Right ventricle myocardium inferior (tissue), 1 donor: ENCODE results near the gene APOBEC3B. TPM values are rescaled to one million over a fixed set of nuclear protein-coding genes. Genes with fewer than 3 reads are reported as not detected.

ENCODE experiments used
- total RNA-seq: library from RNA; stranded (reverse); fragmentation: NEBNext Ultra II Directional; extraction: Animal tissue kit (Norgen Biotek cat#: 25700); gene quantifications from one replicate; pipeline ENCODE4 v1.2.1, GENCODE V29; 2021
- donor health status: DM: no; HTN: yes; CAD: no; lungs with severe emphysema.

APOBEC3B gene
- total RNA-seq, 1 donor from 2014 or later, result 0.78 TPM

Other genes with a start within 250 kb of the APOBEC3B start
- 126 TPM for gene SUN2, start 226.3 kb upstream of the APOBEC3B start, total RNA-seq
- 10.0 TPM for gene DNAL4, start 188.2 kb upstream of the APOBEC3B start, total RNA-seq
- 19.7 TPM for gene NPTXR, start 138.3 kb upstream of the APOBEC3B start, total RNA-seq
- gene CBX6, start 110.1 kb upstream of the APOBEC3B start, total RNA-seq, result 39.3 TPM
- 0.78 TPM for gene APOBEC3A, start 24.7 kb upstream of the APOBEC3B start, total RNA-seq
- 27.9 TPM for gene APOBEC3C, start 31.9 kb downstream of the APOBEC3B start, total RNA-seq
- 0.95 TPM for gene APOBEC3D, start 38.8 kb downstream of the APOBEC3B start, total RNA-seq
- gene APOBEC3F, start 58.5 kb downstream of the APOBEC3B start, total RNA-seq, result 6.7 TPM
- 3.3 TPM for gene APOBEC3G, start 94.9 kb downstream of the APOBEC3B start, total RNA-seq
- gene APOBEC3H, start 114.9 kb downstream of the APOBEC3B start, total RNA-seq, result 0.32 TPM
- 66.0 TPM for gene CBX7, start 170.3 kb downstream of the APOBEC3B start, total RNA-seq